Measurements from ENCODE around the gene TBXA2R.

Gene TBXA2R

DNA sequence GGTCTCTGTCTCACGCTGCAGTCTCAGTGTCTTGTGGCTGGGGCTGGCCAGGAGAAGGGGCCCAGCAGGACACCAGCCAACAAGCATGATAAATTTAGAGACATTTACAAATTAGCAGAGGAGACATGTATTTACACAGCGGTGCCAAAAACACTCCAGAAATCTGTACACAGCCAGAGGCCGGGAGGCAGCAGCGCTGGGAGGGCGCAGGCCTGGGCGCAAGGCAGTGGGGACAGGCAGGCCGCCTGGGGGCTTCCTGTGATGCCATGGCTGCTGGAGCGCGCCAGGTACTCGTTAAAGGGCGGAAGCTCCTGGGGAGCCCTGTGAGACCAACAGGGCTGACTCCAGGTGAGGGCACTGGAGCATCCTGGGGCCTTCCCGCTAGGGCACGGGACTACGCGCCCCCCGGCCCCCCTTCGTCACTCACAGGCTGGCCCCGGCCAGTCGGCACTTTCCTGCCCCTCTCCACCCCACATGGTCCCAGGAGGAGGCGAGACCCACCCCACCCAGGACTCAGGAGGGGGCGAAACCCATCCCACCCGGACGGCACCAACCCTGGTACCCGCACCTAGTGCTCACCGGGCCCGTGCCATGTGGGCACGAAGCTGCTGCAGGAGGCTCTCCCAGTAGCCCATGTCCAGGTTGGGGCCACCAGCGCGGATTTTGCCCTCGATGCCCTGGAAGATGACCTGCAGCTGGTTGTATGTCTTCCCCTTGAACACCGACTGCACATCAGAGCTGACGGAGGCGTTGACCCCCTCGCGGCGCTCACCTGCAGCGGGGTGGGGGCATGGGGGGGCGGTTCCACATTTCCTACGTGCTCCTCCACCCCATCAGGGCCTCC is 7.4 kb upstream of the TBXA2R start:
- DNase-seq (ENCODE audit: low read depth), result no peak
- no peak overlapping the region for H3K4me3 ChIP-seq (ENCODE audit: low read depth, low read length)
- TF ChIP-seq MYC (IDR thresholded peaks at IDR 0.05; ENCODE audit: low read depth, low read length), result no peak
- TF ChIP-seq, protein P1, sequence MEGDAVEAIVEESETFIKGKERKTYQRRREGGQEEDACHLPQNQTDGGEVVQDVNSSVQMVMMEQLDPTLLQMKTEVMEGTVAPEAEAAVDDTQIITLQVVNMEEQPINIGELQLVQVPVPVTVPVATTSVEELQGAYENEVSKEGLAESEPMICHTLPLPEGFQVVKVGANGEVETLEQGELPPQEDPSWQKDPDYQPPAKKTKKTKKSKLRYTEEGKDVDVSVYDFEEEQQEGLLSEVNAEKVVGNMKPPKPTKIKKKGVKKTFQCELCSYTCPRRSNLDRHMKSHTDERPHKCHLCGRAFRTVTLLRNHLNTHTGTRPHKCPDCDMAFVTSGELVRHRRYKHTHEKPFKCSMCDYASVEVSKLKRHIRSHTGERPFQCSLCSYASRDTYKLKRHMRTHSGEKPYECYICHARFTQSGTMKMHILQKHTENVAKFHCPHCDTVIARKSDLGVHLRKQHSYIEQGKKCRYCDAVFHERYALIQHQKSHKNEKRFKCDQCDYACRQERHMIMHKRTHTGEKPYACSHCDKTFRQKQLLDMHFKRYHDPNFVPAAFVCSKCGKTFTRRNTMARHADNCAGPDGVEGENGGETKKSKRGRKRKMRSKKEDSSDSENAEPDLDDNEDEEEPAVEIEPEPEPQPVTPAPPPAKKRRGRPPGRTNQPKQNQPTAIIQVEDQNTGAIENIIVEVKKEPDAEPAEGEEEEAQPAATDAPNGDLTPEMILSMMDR (IDR thresholded peaks at IDR 0.05; ENCODE audit: low read depth, low read length), result no peak
- TF ChIP-seq POLR2A (IDR thresholded peaks at IDR 0.05; ENCODE audit: extremely low read depth, insufficient read length), result no peak
- TF ChIP-seq, protein P2, sequence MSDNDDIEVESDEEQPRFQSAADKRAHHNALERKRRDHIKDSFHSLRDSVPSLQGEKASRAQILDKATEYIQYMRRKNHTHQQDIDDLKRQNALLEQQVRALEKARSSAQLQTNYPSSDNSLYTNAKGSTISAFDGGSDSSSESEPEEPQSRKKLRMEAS (IDR thresholded peaks at IDR 0.05; ENCODE audit: low read depth, low read length), result no peak

DNA sequence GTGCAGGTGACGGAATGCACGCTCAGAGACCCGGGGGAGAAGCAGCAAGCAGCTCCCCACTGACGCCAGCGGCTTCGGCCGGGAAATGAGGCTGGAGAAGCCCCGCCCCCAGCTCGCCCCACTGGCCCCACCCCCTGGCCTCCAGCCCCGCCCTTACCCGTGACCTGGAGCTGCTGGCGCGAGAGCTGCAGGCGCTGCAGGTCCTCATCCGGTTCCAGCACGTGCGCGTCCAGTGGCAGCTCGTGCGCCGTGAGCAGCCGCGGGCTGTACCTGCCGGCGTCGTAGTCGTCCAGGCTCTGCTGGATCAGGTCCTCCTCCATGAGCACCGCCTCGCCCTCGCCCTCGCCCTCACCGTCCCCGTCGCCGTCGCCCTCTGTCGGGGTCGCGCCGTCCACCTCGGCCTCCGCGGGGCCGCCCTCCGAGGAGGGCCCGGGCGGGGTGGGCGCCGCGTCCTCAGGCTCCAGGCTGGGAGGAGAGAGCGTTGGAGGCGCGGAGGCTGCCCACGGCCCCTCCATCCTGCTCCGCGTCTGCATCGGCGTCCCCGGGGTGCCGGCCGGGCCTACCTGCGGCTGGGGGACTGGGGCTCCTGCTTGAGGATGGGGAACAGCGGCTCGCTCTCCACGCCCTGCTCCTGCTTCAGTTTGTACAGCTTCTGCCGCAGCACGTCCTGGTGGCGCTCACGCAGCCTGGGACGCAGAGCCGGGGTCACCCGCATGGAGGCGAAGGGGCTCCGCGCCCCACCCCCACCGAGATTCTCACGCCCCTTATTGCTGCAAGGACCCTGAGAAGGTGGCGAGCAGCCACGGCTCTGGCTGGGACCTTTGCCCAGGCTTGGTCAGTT is 6.4 kb upstream of the TBXA2R start:
- no peak for TF ChIP-seq POLR2A (IDR thresholded peaks at IDR 0.05; ENCODE audit: extremely low read depth, insufficient read length)
- TF ChIP-seq MYC (IDR thresholded peaks at IDR 0.05; ENCODE audit: low read depth, low read length), result no peak
- TF ChIP-seq, protein P2 (IDR thresholded peaks at IDR 0.05; ENCODE audit: low read depth, low read length), result no peak
- TF ChIP-seq, protein P1 (IDR thresholded peaks at IDR 0.05; ENCODE audit: low read depth, low read length), result no peak
- DNase-seq (ENCODE audit: low read depth), result no peak
- no peak overlapping the region for H3K4me3 ChIP-seq (ENCODE audit: low read depth, low read length)

DNA sequence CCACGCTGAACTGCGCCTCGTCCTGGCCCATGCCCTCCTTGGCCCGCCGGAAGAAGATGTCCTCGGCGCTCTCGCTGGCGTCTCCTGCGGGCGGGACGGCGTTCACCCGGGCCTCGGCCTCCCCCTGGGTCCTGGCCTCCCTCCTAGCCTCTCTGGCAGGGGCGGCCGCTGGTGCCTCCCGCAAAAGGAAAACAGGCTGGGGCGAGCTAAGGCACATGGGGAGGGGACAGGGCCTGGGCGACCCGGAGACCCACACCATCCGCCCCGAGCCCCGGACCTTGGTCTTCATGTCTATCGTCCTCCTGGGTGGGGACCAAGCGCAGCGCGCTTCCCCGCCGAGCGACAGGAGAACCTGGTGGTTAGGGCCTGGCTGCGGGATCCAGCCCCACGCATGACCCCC is 5.7 kb upstream of the TBXA2R start:
- H3K4me3 ChIP-seq (ENCODE audit: low read depth, low read length), result no peak overlapping the region
- TF ChIP-seq POLR2A (IDR thresholded peaks at IDR 0.05; ENCODE audit: extremely low read depth, insufficient read length), result no peak
- TF ChIP-seq MYC (IDR thresholded peaks at IDR 0.05; ENCODE audit: low read depth, low read length), result no peak
- TF ChIP-seq, protein P2 (IDR thresholded peaks at IDR 0.05; ENCODE audit: low read depth, low read length), result no peak
- no peak for DNase-seq (ENCODE audit: low read depth)

DNA sequence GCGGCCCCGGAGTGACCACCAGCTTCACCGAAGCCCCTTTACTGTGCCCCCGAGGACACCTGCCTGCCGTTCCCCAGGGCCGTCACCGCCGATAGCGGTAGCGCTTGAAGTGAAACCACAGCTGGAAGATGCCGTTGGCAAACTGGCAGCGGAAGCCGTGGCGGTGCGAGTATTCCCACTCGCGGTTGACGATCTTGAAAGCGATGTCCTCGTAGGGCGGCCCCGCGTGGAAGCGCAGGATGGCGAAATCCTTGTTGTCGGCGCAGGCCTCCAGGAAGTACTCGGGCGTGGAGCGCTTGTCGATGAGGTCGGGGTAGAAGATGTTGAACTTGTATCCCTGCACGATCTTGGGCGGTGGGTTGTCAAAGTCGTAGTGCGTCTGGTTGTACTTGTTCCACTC is 5.2 kb upstream of the TBXA2R start:
- no peak overlapping the region for H3K4me3 ChIP-seq (ENCODE audit: low read depth, low read length)
- TF ChIP-seq, protein P2 (IDR thresholded peaks at IDR 0.05; ENCODE audit: low read depth, low read length), result no peak
- TF ChIP-seq MYC (IDR thresholded peaks at IDR 0.05; ENCODE audit: low read depth, low read length) (no peak), POLR2A (IDR thresholded peaks at IDR 0.05; ENCODE audit: extremely low read depth, insufficient read length) (no peak)
- TF ChIP-seq, protein P1 (IDR thresholded peaks at IDR 0.05; ENCODE audit: low read depth, low read length), result no peak
- DNase-seq (ENCODE audit: low read depth), result no peak

DNA sequence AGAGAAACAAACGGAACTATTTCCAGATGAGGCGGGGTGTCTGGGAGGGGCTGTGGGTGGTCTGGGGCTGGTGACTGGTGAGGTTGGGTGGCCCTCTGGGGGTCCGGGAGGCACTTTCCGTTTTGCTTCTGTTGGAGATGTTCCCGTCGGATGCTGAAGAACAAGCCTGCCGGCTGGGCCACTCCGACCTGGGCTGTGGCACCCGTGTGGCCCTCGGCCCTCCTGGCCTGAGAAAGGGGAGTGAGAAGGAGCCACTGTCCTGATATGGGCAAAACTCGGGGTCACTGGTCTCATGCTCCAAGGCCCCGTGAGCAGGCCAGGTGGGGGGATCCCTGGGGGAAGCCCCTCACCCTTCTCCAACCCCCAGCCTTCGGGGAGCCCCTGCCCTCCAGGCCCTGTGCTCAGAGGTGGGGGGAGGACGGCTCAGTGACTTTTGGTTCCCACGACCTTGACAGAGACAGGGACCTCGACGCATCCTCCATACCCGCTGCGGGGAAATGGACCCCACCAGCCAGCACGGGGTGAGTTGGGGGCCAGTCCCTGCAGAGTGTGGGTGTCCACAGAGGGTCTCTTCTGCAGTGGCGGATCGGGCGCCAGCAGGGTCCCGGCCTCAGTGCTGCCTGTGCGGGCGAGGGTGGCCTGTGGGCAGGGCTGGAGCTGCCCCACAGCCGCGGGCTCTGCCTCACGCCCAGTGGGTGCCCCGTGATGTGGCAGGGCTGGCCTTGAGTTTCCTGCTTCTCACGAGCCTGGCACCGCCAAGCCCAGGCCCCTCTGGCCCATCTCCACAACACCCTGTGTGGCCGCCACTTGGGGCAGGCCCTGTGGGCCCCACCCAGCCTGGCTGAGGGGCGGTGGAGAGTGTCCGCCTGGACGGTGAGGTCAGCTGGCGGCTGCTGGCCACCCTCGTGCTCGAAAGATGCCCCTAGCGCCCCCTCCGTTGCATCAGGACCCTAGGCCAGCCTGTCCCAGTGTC is 4.4 kb upstream of the TBXA2R start:
- no peak for DNase-seq (ENCODE audit: low read depth)
- no peak overlapping the region for H3K4me3 ChIP-seq (ENCODE audit: low read depth, low read length)
- TF ChIP-seq POLR2A (IDR thresholded peaks at IDR 0.05; ENCODE audit: extremely low read depth, insufficient read length), result no peak
- TF ChIP-seq, protein P1 (IDR thresholded peaks at IDR 0.05; ENCODE audit: low read depth, low read length), result no peak
- TF ChIP-seq, protein P2 (IDR thresholded peaks at IDR 0.05; ENCODE audit: low read depth, low read length), result no peak
- TF ChIP-seq MYC (IDR thresholded peaks at IDR 0.05; ENCODE audit: low read depth, low read length), result no peak

Measured in NB4 (cell line).